HEK293T (cell line): ENCODE data around the gene NPTX2.
"Not testable (repeated sequence)": the region's sequence is repeated elsewhere in the genome, so short reads cannot be mapped to it uniquely, and the experiment has no call there.

Experiments
- CTCF ChIA-PET: fragments of 350-600 bp; formaldehyde crosslinking; extraction: SDS; loops from one replicate; lab custom pipeline; 2021; ENCODE audit warnings: antibody characterized with exemption, inconsistent platforms; lab: Yijun Ruan, JAX
- POLR2A ChIA-PET: fragments of 350-600 bp; formaldehyde crosslinking; extraction: SDS; loops from one replicate; lab custom pipeline; 2020; ENCODE audit warnings: antibody characterized with exemption, inconsistent platforms; lab: Yijun Ruan, JAX
- DNase-seq: peaks from one replicate; pipeline ENCODE4 v3.0.0; 2012; ENCODE audit warnings: mixed read lengths; ENCODE audit errors: extremely low spot score
- ARNT ChIP-seq: fragments of 450-650 bp; IDR thresholded peaks from 2 replicates; pipeline ENCODE4 v1.6.1; 2017; ENCODE audit warnings: mild to moderate bottlenecking
- BHLHE40 ChIP-seq: fragments of 450-650 bp; IDR thresholded peaks from 2 replicates; pipeline ENCODE4 v1.6.1; 2016; ENCODE audit warnings: mild to moderate bottlenecking, moderate library complexity, borderline replicate concordance
- CTBP1 ChIP-seq: fragments of 450-650 bp; IDR thresholded peaks from 2 replicates; pipeline ENCODE4 v1.6.1; 2016; ENCODE audit warnings: borderline replicate concordance
- ELF4 ChIP-seq: fragments of 450-650 bp; IDR thresholded peaks from 2 replicates; pipeline ENCODE4 v1.6.1; 2017; ENCODE audit warnings: antibody characterized with exemption
- FOXA1 ChIP-seq: fragments of 450-650 bp; IDR thresholded peaks from 2 replicates; pipeline ENCODE4 v1.6.1; 2016; ENCODE audit warnings: mild to moderate bottlenecking
- FOXK2 ChIP-seq: fragments of 450-650 bp; IDR thresholded peaks from 2 replicates; pipeline ENCODE4 v1.6.1; 2016; ENCODE audit warnings: mild to moderate bottlenecking
- FOXM1 ChIP-seq: fragments of 450-650 bp; IDR thresholded peaks from 2 replicates; pipeline ENCODE4 v1.6.1; 2017; ENCODE audit warnings: mild to moderate bottlenecking, borderline replicate concordance
- HDGF ChIP-seq: fragments of 450-650 bp; IDR thresholded peaks from 2 replicates; pipeline ENCODE4 v1.6.1; 2017; ENCODE audit warnings: antibody characterized with exemption, borderline replicate concordance
- L3MBTL2 ChIP-seq: fragments of 450-650 bp; conservative IDR thresholded peaks from 2 replicates; pipeline ENCODE4 v1.6.1; 2016; ENCODE audit warnings: mild to moderate bottlenecking
- LEF1 ChIP-seq: fragments of 450-650 bp; IDR thresholded peaks from 2 replicates; pipeline ENCODE4 v1.6.1; 2017; ENCODE audit warnings: mild to moderate bottlenecking, borderline replicate concordance
- NFRKB ChIP-seq: fragments of 450-650 bp; IDR thresholded peaks from 2 replicates; pipeline ENCODE4 v1.6.1; 2016; ENCODE audit warnings: mild to moderate bottlenecking, moderate library complexity
- PKNOX1 ChIP-seq: fragments of 450-650 bp; IDR thresholded peaks from 2 replicates; pipeline ENCODE4 v1.6.1; 2016
- SP1 ChIP-seq: fragments of 450-650 bp; IDR thresholded peaks from 2 replicates; pipeline ENCODE4 v1.6.1; 2017
- SUZ12 ChIP-seq: fragments of 450-650 bp; IDR thresholded peaks from 2 replicates; pipeline ENCODE4 v1.6.1; 2016; ENCODE audit warnings: mild to moderate bottlenecking
- TARDBP ChIP-seq: fragments of 450-650 bp; IDR thresholded peaks from 2 replicates; pipeline ENCODE4 v1.6.1; 2016
- ZNF384 ChIP-seq: fragments of 450-650 bp; IDR thresholded peaks from 2 replicates; pipeline ENCODE4 v1.6.1; 2016

Gene NPTX2

GRCh38 chr7:98617051-98617959 is at the start of gene NPTX2:
TSS of gene NPTX2 (plus strand) at chr7:98617285. CDS start at chr7:98617462, 177 bp downstream.
- peak; percentile 86 for DNase-seq
- POLR2A ChIA-PET, result interaction anchor here (0.6 to 1.4 kb wide), 8 partner anchors 9 to 112 kb away, joined by 3 to 5 read pairs (median 4); no protein-coding TSS in a partner anchor
- TF ChIP-seq FOXM1 (0 out of 2 replicates have a peak, but pooled peaks have one; percentile 16), SP1 (no peak)
- CTCF ChIA-PET, result interaction anchor here (1.0 kb wide), 1 partner anchor 216 kb away, joined by 3 read pairs; the partner anchor contains the start of gene BAIAP2L1

- no peak for TF ChIP-seq CTBP1
- no peak for TF ChIP-seq L3MBTL2
- TF ChIP-seq ARNT, result no peak
- TF ChIP-seq SP1, result no peak
- no peak for TF ChIP-seq BHLHE40
- no peak for TF ChIP-seq FOXA1
- TF ChIP-seq ELF4, result no peak
- TF ChIP-seq HDGF, result no peak
- no peak for TF ChIP-seq TARDBP
- no peak for TF ChIP-seq ZNF384
- TF ChIP-seq NFRKB, result no peak
- DNase-seq, result no peak
- CTCF ChIA-PET, result no interaction called here
- POLR2A ChIA-PET, result no interaction called here
Observed at GRCh38 chr7:98567991-98568390, 49.1 kb upstream of the NPTX2 start.

GRCh38 chr7:98568891-98569290 is 48.2 kb upstream of the NPTX2 start:
- TF ChIP-seq CTBP1, result no peak
- TF ChIP-seq L3MBTL2, result no peak
- TF ChIP-seq FOXM1, result no peak
- TF ChIP-seq PKNOX1, result no peak
- TF ChIP-seq FOXA1, result no peak
- no peak for TF ChIP-seq NFRKB
- TF ChIP-seq SUZ12, result no peak
- TF ChIP-seq LEF1, result no peak
- no peak for TF ChIP-seq ARNT
- TF ChIP-seq FOXK2, result no peak
- TF ChIP-seq HDGF, result no peak
- TF ChIP-seq ELF4, result no peak
- TF ChIP-seq BHLHE40, result no peak
- TF ChIP-seq ZNF384, result no peak
- TF ChIP-seq SP1, result no peak
- TF ChIP-seq TARDBP, result no peak
- no peak for DNase-seq
- ChIA-PET CTCF (no interaction called here), POLR2A (interaction anchor here (1.1 kb wide), 1 partner anchor 48 kb away, joined by 3 read pairs; the partner anchor contains the start of gene NPTX2)

GRCh38 chr7:98569691-98570337 is 47.3 kb upstream of the NPTX2 start:
- no peak for DNase-seq
- POLR2A ChIA-PET, result interaction anchor here (1.1 kb wide), 1 partner anchor 47 kb away, joined by 3 read pairs; the partner anchor contains the start of gene NPTX2

GRCh38 chr7:98571006-98571405 is 46.1 kb upstream of the NPTX2 start:
- ChIA-PET POLR2A (no interaction called here), CTCF (no interaction called here)
- no peak for DNase-seq
- TF ChIP-seq ELF4, result no peak
- no peak for TF ChIP-seq TARDBP
- TF ChIP-seq SP1, result no peak

More at GRCh38 chr7:98569691-98570337, 47.3 kb upstream of the NPTX2 start:
- no peak for TF ChIP-seq PKNOX1
- no peak for TF ChIP-seq ARNT
- TF ChIP-seq FOXA1, result no peak
- TF ChIP-seq ZNF384, result no peak
- TF ChIP-seq TARDBP, result no peak
- TF ChIP-seq FOXK2, result no peak
- TF ChIP-seq L3MBTL2, result no peak
- no peak for TF ChIP-seq FOXM1
- no peak for TF ChIP-seq SP1
- TF ChIP-seq SUZ12, result no peak
- TF ChIP-seq LEF1, result no peak
- TF ChIP-seq NFRKB, result no peak
- TF ChIP-seq BHLHE40, result no peak
- TF ChIP-seq ELF4, result no peak
- TF ChIP-seq CTBP1, result no peak
- TF ChIP-seq HDGF, result no peak
- CTCF ChIA-PET, result no interaction called here

GRCh38 chr7:98571986-98572385 is 45.1 kb upstream of the NPTX2 start:
- no peak for DNase-seq
- no peak for TF ChIP-seq FOXM1
- CTCF ChIA-PET, result no interaction called here
- POLR2A ChIA-PET, result no interaction called here

GRCh38 chr7:98572716-98573115 is 44.4 kb upstream of the NPTX2 start:
- POLR2A ChIA-PET, CTCF ChIA-PET, DNase-seq: not testable (repeated sequence)
